Stimulated activated CD8-positive, alpha-beta memory T cell treated with anti-CD3 and anti-CD28 coated beads, Interleukin-7, amount 100 ng/mL, for 4 hours (primary cell): ENCODE results near the gene CELF3.
"Not testable (repeated sequence)": the region's sequence is repeated elsewhere in the genome, so short reads cannot be mapped to it uniquely, and the experiment has no call there.

Source experiments
- DNase-seq, 2 donors: peaks; one replicate each; pipeline ENCODE4 v3.0.0-alpha.2; 2020; ENCODE audit warnings: low read depth in 2 of 2

Gene CELF3

DNA sequence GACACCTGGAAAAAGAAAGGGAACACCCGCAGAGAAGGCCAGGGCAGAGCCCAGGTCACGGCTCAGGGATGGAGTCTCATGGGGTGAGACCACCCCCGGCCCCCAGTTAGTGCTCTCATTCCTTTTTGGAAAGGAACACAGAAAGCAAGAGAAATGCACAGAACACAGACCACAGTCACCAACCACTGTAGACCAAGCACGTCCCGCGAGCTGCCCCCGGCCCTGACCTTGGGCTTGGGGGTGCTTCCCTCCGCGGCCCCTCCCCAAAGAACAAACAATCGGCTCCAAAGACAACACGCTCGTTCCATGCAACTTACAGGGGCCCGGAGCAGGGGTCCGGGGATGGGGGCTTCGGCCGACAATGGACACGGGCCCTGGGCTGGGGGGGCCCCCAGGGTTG, 12.8 kb downstream of the CELF3 start:
- DNase-seq = no peak

DNA sequence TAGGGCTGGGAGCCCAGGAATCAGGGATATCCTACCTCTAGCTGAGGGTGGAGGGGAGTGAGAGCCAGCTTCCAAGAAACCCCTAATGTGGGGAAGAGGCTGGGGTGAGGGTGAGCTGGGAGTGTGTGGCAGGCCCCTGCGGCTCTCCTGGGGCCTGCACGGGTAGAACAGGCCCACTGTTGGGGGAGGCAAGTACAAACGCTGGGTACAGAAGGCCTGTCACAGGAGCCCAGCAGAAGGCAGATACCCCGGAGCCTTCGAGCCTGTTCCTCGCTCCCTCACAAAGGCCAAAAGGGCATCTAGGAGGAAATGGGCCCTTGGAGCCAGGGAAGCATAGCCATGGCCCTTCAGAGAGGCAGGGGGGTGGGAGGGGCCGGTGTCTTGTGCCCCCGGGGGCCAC, 13.7 kb downstream of the CELF3 start:
- no peak for DNase-seq

GRCh38 chr1:151701515-151701914, 15.1 kb downstream of the CELF3 start:
- no peak for DNase-seq

GRCh38 chr1:151693057-151693651, 23.4 kb downstream of the CELF3 start:
- no peak for DNase-seq

- DNase-seq = no peak
Measured at GRCh38 chr1:151692226-151692625, 24.4 kb downstream of the CELF3 start.

GRCh38 chr1:151689494-151689893, 27.1 kb downstream of the CELF3 start:
- no peak for DNase-seq

- no peak for DNase-seq
Measured at GRCh38 chr1:151686561-151686960, 30.0 kb downstream of the CELF3 start.

DNA sequence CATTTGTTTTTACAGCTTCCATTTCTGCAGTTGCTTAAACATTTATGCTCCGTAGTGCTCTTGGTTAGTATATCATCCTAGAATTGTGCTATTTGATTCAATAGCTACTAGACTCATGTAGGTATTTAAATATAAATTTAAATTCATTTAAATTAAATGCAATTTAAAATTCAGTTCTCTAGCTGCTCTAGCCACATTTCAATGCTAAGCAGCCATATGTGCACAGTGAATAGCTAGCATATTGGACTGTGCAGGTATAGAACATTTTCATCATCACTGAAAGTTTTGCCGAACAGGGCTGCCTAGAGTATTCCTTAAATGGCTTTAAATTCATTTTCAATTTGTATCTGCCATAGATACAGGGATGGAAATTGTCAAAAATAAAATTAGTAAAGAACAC, 32.5 kb downstream of the CELF3 start:
- no peak for DNase-seq

GRCh38 chr1:151682901-151683300, 33.7 kb downstream of the CELF3 start:
- not testable (repeated sequence) for DNase-seq

DNA sequence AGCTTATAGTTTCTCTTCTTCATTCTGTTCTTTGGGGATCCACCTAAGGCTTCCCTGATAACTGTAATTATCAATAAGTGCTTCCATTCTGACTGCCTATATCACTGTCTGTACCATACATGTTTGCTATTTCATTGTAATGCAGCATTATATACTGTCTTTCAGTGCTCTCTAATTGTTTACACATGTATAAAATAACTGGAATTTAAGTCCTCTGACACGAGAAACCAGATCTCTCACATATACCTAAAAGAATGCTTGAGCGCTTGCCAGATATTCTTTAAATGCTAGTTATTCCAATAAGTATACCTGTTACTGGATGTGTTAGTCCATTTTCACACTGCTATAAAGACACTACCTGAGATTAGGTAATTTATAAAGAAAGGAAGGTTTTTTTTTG, 34.7 kb downstream of the CELF3 start:
- no peak for DNase-seq

- DNase-seq = no peak
Measured at GRCh38 chr1:151680826-151681225, 35.8 kb downstream of the CELF3 start.

GRCh38 chr1:151680391-151680790, 36.2 kb downstream of the CELF3 start:
- DNase-seq = no peak

DNA sequence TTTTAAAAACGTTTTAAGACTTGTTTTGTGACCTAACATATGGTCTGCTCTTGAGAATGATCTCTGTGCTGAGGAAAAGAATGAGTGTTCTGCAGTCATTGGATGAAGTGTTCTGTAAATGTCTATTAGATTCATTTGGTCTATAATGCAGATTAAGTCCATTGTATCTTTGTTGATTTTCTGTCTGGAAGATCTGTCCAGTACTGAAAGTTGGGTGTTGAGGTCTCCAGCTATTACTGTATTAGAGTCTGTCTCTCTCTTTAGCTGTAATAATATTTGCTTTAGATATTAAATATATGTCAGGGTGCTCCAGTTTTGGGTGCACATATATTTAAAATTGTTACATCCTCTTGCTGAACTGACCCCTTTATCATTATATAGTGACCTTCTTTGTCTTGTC, 43.2 kb downstream of the CELF3 start:
- no peak for DNase-seq

DNA sequence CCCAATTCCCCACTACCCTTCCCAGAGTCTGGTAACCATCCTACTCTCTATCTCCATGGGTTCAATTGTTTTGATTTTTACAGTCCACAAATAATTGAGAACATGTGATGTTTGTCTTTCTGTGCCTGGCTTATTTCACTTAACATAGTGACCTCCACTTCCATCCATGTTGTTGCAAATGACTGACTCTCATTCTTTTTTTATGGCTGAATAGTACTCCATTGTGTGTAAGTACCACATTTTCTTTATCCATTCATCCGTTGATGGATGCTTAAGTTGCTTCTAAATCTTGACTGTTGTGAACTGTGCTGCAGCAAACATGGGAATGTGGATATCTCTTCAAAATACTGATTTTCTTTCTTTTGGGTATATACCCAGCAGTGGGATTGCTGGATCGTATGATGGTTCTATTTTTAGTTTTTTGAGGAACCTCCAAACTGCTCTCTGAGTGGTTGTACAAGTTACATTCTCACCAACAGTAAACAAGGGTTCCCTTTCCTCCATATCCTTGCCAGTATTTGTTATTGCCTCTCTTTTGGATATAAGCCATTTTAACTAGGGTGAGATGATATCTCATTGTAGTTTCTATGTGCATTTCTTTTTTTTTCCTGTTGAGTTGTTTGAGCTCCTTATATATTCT, 46.4 kb downstream of the CELF3 start:
- not testable (repeated sequence) for DNase-seq

DNA sequence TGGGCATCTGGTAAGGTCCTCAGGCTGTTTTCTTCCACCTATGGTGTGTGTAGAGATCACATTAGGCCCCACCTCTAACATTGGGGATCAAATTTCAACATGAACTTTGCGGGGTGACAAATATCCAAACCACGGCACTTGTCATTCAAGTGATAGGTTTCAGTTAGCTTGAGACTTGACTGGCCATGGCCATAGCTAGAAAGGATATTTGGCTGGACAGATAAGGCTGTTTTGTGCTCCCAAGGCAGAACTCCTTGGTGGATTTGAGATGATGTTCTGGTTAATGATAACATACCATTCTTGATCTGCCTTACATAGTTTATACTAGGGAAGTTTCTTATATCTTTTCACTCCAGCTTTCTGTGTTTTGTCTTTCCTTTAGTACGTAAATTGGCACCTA, 48.5 kb downstream of the CELF3 start:
- DNase-seq = no peak

DNA sequence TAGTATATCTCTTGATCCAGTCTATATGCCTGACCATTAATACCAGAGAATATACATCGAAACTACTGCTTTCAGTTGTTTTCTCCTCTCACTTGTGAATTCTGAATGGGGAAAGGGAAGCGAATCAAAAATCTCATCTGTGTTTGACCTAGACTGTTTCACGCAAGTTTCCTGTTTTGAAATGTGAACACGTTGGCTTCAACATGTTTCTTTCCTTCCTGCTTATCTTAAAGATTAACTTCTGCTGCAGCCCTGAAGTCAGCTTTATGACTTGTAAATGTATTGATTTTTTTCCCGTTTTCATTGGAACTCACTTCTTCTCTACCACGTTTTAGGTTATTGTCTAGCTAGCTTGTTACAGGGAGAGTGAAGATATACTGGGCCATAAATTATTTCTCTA, 54.9 kb downstream of the CELF3 start:
- no peak for DNase-seq

- no peak for DNase-seq
Measured at GRCh38 chr1:151655371-151655770, 61.2 kb downstream of the CELF3 start.

- no peak for DNase-seq
Measured at GRCh38 chr1:151653397-151653796, 63.2 kb downstream of the CELF3 start.
